ENCODE data around the gene ZNF112.
"Not testable (repeated sequence)": the region's sequence is repeated elsewhere in the genome, so short reads cannot be mapped to it uniquely, and the experiment has no call there.

The ZNF112 gene

DNA sequence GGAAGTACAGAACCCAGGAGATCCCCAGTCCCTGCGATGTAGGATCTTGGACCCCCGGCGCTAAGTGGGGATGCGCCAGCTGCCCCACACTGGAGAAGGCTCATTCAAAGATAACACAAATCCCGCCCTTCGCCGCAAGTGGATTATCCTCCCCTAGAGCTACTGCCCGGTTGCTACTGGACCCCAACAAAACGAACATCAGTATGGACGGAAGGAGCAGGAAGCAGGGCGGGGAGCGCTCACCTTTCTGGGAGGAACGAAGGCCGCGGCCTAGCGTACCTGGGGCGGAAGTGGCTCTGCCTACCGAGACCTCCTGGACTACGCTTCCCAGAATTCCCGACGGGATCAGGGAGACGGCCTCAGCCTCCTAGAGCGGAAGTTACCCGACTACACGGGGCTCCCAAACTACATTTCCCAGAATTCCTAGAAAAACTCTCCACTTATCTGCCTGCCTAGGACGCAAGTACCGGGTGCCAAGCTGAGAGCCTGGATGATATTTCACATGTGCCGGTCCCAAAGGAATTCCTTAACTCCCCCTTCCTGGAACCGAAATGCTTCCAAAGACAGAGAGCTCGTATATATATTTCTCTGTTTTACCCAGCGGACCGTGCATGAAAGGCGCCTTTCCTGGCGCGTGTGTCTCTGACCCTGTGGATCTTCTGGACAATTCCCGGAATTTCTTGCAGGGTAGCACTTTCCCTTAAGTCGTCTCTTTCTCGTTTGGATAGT lies at the start of gene ZNF112:
Gene ZNF112, minus strand, starts transcription at position 298 of the 729 bp plus-strand sequence. CDS start 16,141 bp downstream, outside the sequence.
- peak; percentile 69 to 90 for DNase-seq

GRCh38 chr19:44401139-44402115 lies 44.9 kb upstream of the ZNF112 start, which contains the start of gene ZNF285:
Gene ZNF285 (minus strand): TSS chr19:44401608. CDS start chr19:44397213, 4,395 bp downstream.
- no peak for DNase-seq

- DNase-seq, result not testable (repeated sequence)
Measured at GRCh38 chr19:44389268-44389667, 32.8 kb upstream of the ZNF112 start.

DNA sequence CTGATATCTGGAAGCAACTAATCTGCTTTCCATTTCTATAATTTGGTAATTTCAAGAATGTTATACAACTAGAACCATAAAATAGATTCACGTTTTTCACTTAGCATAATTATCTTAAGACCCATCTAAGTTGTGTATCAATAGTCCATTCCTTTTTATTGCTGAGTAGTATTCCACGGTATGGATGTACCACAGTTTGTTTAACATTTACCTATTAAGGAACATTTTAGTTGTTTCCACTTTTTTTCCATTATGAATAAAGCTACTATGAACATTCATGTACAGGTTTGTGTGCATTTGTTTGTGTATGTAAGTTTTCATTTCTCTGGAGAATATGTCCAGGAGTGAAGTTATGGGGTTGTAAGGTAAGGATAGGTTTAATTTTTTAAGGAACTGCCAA lies 18.3 kb upstream of the ZNF112 start:
- no peak for DNase-seq

DNA sequence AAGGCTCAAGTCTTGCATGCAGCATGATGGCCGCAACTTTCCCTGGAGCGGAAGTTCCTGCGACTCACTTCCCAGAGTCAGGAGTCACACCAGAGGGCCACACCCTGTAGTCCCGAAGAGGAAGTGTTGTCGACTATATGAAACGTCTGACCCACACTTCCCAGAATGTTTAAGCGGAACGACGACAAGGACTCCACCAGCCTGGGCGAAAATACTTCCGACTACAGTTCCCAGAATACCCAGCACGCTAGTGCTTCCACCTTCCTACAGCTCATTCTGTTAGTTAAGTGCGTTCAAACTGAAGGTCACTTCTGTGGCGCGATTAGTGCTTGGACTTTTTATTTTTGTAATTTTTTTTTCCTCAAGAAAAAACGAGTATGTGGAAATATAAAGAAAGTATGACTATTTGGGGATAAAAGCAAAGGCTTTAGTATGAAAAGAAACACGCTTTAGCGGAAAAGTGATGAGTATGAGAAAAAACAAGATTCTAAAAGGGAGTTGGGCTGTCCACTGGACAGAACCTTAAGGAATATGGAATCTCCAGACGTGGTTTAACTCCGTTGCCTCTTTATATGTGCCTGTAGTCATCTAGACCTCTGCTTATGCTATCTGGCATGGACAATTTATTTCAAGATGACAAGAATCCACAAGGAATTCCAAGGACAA lies 15.5 kb upstream of the ZNF112 start:
- DNase-seq, result no peak

GRCh38 chr19:44367024-44367423 lies 10.5 kb upstream of the ZNF112 start:
- no peak for DNase-seq

DNA sequence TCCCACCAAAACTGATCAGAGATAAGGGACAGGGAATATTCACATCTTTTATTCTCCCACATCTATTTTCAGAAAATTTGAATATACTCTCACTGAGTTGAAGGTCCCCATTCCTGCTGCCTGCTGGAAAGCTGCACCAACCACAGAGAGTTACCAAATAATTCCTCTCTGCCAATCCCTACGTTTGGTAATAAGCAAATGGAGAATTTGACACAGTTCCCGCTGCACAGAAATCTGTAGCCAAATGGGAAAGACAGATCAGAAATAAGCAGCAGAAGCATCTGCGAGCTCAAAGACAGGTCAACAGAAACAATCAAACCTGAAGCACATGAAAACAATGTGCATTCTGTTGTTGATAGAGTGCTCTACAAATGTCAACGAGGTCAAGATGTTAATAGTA lies 9.9 kb downstream of the ZNF112 start:
- DNase-seq, result no peak

DNA sequence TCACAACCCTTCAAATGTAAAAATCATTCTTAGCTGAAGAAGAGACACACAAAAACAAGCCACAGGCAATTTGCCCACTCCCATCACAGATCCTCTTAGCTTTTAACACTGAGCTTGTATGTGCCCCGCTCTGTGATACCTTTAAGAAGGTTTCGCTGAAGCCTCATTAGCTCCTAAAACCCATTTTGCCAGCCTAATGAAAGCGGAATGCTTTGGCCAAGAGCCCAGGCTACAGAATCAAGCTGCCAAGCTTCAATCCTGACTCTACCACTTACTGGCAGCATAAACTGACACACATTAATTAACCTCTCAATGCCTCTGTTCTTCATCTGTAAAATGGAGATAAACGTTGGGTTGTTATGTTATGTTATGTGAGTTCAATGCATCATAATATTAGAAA lies 10.5 kb downstream of the ZNF112 start:
- no peak for DNase-seq

- DNase-seq, result no peak
Measured at GRCh38 chr19:44344255-44344654, 12.2 kb downstream of the ZNF112 start.

GRCh38 chr19:44341794-44342193 lies 14.7 kb downstream of the ZNF112 start:
- DNase-seq, result no peak

DNA sequence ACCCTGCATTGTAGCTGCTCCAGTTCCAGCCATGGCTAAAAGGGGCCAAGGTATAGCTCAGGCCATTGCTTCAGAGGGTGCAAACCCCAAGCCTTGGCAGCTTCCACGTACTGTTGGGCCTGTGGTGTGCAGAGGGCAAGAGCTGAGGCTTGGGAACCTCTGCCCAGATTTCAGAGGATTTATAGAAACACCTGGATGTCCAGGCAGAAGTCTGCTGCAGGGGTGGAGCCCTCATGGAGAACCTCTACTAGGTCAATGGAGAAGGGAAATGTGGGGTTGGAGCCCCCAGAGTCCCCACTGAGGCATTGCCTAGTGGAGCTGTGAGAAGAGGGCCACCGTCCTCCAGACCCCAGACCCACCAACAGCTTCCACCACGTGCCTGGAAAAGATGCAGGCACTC lies 21.8 kb downstream of the ZNF112 start:
- not testable (repeated sequence) for DNase-seq

GRCh38 chr19:44332145-44332544 lies 24.3 kb downstream of the ZNF112 start:
- DNase-seq, result no peak

GRCh38 chr19:44315883-44316282 lies 40.6 kb downstream of the ZNF112 start:
- DNase-seq, result no peak

DNA sequence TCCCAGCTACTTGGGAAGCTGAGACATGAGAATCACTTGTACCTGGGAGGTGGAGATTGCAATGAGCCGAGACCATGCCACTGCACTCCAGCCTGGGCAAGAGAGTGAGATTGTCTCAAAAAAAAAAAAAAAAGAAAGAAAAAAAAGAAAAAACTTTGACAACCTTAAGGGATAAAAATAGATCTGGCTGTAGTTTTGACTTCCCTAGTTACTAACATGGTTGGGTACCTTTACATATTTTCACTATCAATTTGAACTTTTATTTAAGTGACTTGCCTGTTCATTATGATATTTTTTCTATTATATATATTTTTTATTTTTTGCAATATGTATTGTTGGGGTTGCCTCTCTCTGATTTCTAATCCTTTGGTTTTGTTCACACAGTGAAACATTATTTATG lies 43.2 kb downstream of the ZNF112 start:
- DNase-seq, result no peak

GRCh38 chr19:44308011-44308410 lies 48.5 kb downstream of the ZNF112 start:
- no peak for DNase-seq

- DNase-seq, result no peak
Measured at GRCh38 chr19:44306283-44306682, 50.2 kb downstream of the ZNF112 start.

GRCh38 chr19:44305457-44305856 lies 51.0 kb downstream of the ZNF112 start:
- no peak for DNase-seq

DNA sequence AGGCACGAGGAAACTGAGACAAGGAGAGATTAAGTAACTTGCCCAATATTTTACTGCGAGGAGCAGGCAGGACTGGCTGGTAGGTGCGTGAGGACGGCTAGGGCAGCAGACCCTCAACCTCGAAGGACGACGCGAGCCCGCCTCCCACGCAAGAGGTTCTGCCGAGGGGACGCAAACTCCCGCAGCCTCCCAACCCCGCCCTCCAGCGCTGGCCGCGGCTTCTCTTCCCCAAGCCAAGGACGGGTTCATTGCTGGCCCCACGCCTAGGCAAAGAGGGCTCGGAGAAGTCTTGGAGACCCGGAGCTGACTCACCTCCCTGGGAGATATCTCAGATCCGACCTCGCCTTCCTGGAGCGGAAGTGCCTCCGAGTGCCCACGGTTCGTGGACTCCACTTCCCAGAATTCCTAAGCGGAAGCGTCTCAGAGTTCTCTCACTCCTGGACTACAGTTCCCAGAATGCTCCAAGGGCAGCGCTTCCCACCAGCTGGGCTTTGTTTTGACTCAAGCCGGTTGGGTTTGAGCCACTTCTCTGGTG lies 51.8 kb downstream of the ZNF112 start, which contains the start of gene ZNF235:
Gene ZNF235, minus strand, starts transcription at position 367 of the 535 bp plus-strand sequence. CDS start 1,621 bp downstream, outside the sequence.
- DNase-seq, result peak; percentile 54 to 87

DNA sequence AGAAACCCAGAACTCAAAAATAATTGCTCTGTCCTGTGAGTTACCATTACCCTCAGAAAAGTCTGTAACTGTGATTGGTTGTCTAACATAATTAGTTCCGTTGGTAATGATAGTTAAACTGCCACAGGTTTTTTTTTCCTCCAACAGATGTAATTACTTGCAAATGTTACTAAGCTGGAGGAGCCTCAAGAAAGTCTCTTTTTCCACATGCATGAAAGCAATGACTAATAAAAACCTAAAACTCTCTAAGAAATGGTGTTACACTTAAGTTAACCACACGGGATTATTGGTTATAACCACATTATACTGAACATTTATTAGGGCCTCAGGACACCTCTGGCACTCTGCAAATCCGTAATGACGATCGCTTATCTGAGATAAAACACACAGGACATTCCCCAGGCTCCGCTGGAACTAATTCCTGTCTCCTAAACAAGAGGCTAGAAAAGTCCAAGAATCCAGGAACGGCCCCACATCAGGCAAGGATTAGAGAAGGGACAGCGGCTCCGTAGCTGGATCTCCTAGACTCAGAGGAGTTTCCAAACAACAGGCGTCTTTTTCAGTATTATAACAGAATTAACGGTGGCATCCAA lies 52.4 kb downstream of the ZNF112 start:
- DNase-seq, result no peak

DNA sequence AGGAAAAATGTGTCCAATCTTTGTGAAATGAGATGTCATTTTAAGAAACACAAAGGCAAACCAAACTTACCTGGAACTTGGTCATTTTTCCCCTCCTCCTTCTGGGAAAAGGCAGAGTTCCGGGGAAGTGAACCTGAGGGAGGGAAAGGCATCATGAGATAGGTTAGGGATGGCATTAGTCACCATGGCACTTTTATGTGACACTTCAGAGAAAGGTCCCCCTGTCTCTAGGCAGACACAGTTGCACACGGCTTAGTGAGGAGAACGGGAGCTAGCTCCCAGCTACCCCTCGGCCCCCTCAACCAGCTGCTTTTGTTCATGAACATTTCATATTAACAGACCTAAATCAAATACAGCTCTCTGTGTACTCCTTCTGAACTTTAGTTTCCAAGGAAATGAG lies 53.2 kb downstream of the ZNF112 start:
- no peak for DNase-seq

- DNase-seq, result no peak
Measured at GRCh38 chr19:44284968-44285367, 71.5 kb downstream of the ZNF112 start.

DNA sequence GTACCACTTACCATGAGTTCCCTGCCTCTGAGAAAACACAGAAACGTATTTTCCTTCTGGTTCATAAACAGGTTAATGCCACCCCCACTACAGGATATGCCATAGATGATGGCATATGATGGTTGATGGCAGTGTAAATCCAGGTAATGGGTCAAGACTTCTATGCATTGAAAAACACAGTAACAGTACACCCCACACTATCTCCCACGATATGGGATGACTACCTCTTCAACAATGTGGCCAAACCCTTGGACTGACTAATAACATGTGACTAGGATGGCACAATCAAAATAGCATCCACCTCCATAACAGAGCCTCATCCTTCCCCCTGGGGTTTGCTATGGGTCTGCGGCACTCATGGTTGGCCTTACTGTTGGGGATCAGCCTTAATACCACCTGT lies 73.6 kb downstream of the ZNF112 start:
- DNase-seq, result no peak

Data from NCI-H187 (cell line).